Neural progenitor cell (in vitro differentiated cells): ENCODE results near the gene CRTC1.

Experiments
- CTCF ChIP-seq: fragments of 200-600 bp; sonication (generic); IDR thresholded peaks from 2 replicates; pipeline ENCODE4 v1.5.1; 2017; ENCODE audit warnings: antibody characterized with exemption, mild to moderate bottlenecking
- EZH2 ChIP-seq: fragments of 200-600 bp; sonication (generic); IDR thresholded peaks from 2 replicates; pipeline ENCODE4 v1.6.1; 2017; ENCODE audit warnings: antibody characterized with exemption, mild to moderate bottlenecking, moderate library complexity

GRCh38 chr19:18726846-18727245 lies 43.4 kb downstream of the CRTC1 start:
- TF ChIP-seq CTCF (no peak), EZH2 (no peak)
